ENCODE measurements around the gene LDLRAD4. TPM values are rescaled to one million over a fixed set of nuclear protein-coding genes. Genes with fewer than 3 reads are reported as not detected.

LDLRAD4 gene
- 1.1 to 2.8 TPM (median 1.8 TPM) in 5 replicates for total RNA-seq (2022; extraction: Qiagen RNA extraction)

DNA sequence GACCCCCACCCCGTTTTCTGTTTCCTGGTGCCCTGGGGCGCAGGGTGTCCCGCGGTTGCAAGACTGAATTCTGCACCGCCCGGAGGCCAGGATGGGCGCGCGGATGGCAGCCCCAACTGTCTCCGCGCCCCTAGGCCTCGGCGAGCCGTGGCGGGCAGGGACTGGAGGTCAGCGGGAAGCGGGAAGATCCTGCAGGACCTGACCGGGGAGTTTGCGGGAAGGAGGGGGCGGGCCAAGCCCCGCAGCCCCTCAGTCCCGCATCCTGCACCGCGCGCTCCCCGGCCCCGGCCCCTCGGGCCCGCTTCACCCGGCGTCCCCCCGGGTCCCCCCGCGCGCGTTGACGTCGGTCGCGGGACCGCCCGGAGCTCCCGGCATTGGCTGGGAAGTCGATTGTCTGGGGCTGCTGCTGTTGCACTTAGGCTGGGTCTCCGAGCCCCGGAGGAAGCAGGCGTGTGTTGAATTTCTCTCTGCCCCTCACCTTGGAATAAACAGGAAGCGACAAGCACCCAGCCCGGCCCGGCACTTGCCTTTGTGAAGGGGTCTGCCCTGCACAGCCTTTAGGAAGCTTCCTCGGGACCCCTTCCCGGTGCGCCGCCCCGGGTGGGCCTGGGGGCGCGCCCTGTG is at the start of gene LDLRAD4:
LDLRAD4 (plus strand) TSS at position 393 of the 624 bp plus-strand sequence.

Other genes starting within 250 kb of the LDLRAD4 start
- 6.9 to 9.2 TPM (median 8.6 TPM) in 5 replicates for gene CEP192, start 227.4 kb upstream of the LDLRAD4 start, total RNA-seq (2022; extraction: Qiagen RNA extraction)

All from A549 treated with CORT108297 at 1 μM for 4 hours (cell line).